GM12878 (cell line): Measurements from ENCODE around the gene VASP. TPM values are rescaled to one million over a fixed set of nuclear protein-coding genes. Genes with fewer than 3 reads are reported as not detected.

ENCODE experiments used
- ATAC-seq: fragments of 200-7000 bp; cut with Tn5 transposase; 3 replicates; pipeline ENCODE4 v1.9.1; 2020; ENCODE audit warnings: mild to moderate bottlenecking, moderate library complexity
- BruUV-seq: library from RNA; stranded (reverse); fragments of 400-500 nt; replicated peaks from 2 replicates; lab custom pipeline; 2021; lab: Mats Ljungman, UMichigan
- CTCF ChIA-PET: fragments of 300-600 bp; sonication (Branson Sonifier 250); formaldehyde crosslinking; extraction: SDS; loops from one replicate; lab custom pipeline; 2021; ENCODE audit warnings: inconsistent platforms; lab: Yijun Ruan, JAX
- POLR2A ChIA-PET: fragments of 350-600 bp; formaldehyde crosslinking; extraction: SDS; loops from one replicate; lab custom pipeline; 2021; ENCODE audit warnings: inconsistent platforms; lab: Charles Lee
- RAD21 ChIA-PET: fragments of 300-600 bp; sonication (Branson Sonifier 250); formaldehyde crosslinking; loops from one replicate; lab custom pipeline; 2023; ENCODE audit warnings: antibody characterized with exemption; ENCODE audit not compliant: unreplicated experiment; lab: Charles Lee
- SMC1A ChIA-PET: fragments of 300-600 bp; sonication (Branson Sonifier 250); formaldehyde crosslinking; loops from one replicate; lab custom pipeline; 2023; ENCODE audit not compliant: unreplicated experiment, uncharacterized antibody; lab: Charles Lee
- DNase-seq: peaks from one replicate; pipeline ENCODE4 v3.0.0-alpha.2; 2011; ENCODE audit warnings: low read depth, low spot score
- FAIRE-seq: peaks from 3 replicates; lab custom pipeline; 2011; peaks lifted over from hg19 to GRCh38; lab: Jason Lieb, UNC
- H2AFZ ChIP-seq: 2 replicates; pipeline ENCODE4 v1.6.0; 2011; ENCODE audit warnings: low read depth, low read length, control low read depth; ENCODE audit not compliant: control insufficient read depth
- H3K27ac ChIP-seq: 2 replicates; pipeline ENCODE4 v1.5.1; 2011; ENCODE audit warnings: control low read depth; ENCODE audit not compliant: control insufficient read depth, insufficient read depth
- H3K27me3 ChIP-seq, 2 experiments: replicated peaks in 1 of 2; 2 replicates each; pipeline versions ENCODE4 v1.6.0 to v1.6.1; 2011; ENCODE audit warnings: low read length in 1 of 2; ENCODE audit not compliant: control insufficient read depth in 2 of 2, insufficient read depth in 2 of 2
- H3K36me3 ChIP-seq, 2 experiments: 2 replicates each; pipeline ENCODE4 v1.5.1; 2011; ENCODE audit warnings: low read length in 1 of 2; ENCODE audit not compliant: control insufficient read depth in 2 of 2, insufficient read depth in 2 of 2
- H3K4me1 ChIP-seq: 2 replicates; pipeline ENCODE4 v1.6.1; 2011; ENCODE audit warnings: mild to moderate bottlenecking, low read length, moderate library complexity, mixed read lengths; ENCODE audit not compliant: control insufficient read depth, insufficient read depth
- H3K4me2 ChIP-seq: 2 replicates; pipeline ENCODE4 v1.6.0; 2011; ENCODE audit warnings: control low read depth; ENCODE audit not compliant: control insufficient read depth, insufficient read depth
- H3K4me3 ChIP-seq: fragments of 200-600 bp; sonication (generic); 2 replicates; pipeline ENCODE4 v1.5.1; 2016
- H3K79me2 ChIP-seq: 2 replicates; pipeline ENCODE4 v1.6.0; 2011; ENCODE audit warnings: low read length; ENCODE audit not compliant: control insufficient read depth, insufficient read depth
- H3K9ac ChIP-seq: 2 replicates; pipeline ENCODE4 v1.8.0; 2011; ENCODE audit warnings: low read length, control low read depth, mixed read lengths; ENCODE audit not compliant: control insufficient read depth, insufficient read depth
- H3K9me3 ChIP-seq: replicated peaks from 3 replicates; pipeline ENCODE4 v1.5.1; 2011; ENCODE audit warnings: mild to moderate bottlenecking, low read length; ENCODE audit not compliant: control insufficient read depth, insufficient read depth
- H4K20me1 ChIP-seq: 2 replicates; pipeline ENCODE4 v1.6.0; 2011; ENCODE audit not compliant: control insufficient read depth, insufficient read depth
- RAD51 ChIP-seq: fragments of 450-650 bp; IDR thresholded peaks from 2 replicates; pipeline ENCODE4 v1.6.1; 2016; ENCODE audit warnings: moderate library complexity, mild to moderate bottlenecking, inconsistent platforms
- RELB ChIP-seq: fragments of 450-650 bp; IDR thresholded peaks from 2 replicates; pipeline ENCODE4 v1.6.1; 2017; ENCODE audit warnings: low read depth, mild to moderate bottlenecking, moderate library complexity
- STAT1 ChIP-seq: fragments of 450-650 bp; conservative IDR thresholded peaks from 2 replicates; pipeline ENCODE4 v1.6.1; 2014; ENCODE audit warnings: antibody characterized with exemption, mild to moderate bottlenecking
- WGBS: methylation state at CpG from one replicate; pipeline ENCODE4 v1.1.6; 2016; ENCODE audit warnings: low lambda C conversion rate; ENCODE audit not compliant: insufficient replicate concordance, insufficient coverage; ENCODE audit errors: missing lambda C conversion rate; 5-methylcytosine and 5-hydroxymethylcytosine counted together
- in situ Hi-C: fragments of 300-500 bp; cut with MboI; formaldehyde crosslinking; loops from 9 replicates; pipeline ENCODE4 v1.14.3; 2018; ENCODE audit warnings: mixed read lengths
- intact Hi-C: fragments of 100-400 bp; cut with micrococcal nuclease; formaldehyde crosslinking; loops from one replicate; pipeline ENCODE4 v1.14.2; 2022; ENCODE audit not compliant: unreplicated experiment
- polyA plus RNA-seq, 11 experiments: library from polyadenylated mRNA; depleted of rRNA in 4 of 11; unstranded in 6 of 11; stranded (reverse) in 5 of 11; fragments of >200 nt; fragmentation: Nextera tagmentation in 4 of 11; fragmentation: Illumina TruSeq in 1 of 11; extraction: Ambion mirVana in 4 of 11; extraction: Trizol in 1 of 11; gene quantifications; 1 replicate in 1 of 11; 2 replicates in 10 of 11; pipeline versions ENCODE4 v1.2.1 to v1.2.3, GENCODE V29; 2011 to 2016; ENCODE audit warnings: inconsistent platforms in 2 of 11, missing spikeins in 2 of 11, low read depth in 1 of 11
- total RNA-seq, 4 experiments: library from RNA; depleted of rRNA in 3 of 4; stranded (reverse); fragments of >200 nt in 3 of 4; fragmentation: Illumina TruSeq in 1 of 4; extraction: Trizol in 1 of 4; gene quantifications; 2 replicates each; pipeline versions ENCODE4 v1.2.1 to v1.2.3, GENCODE V29; 2013 to 2021

VASP gene
- total and polyA plus RNA-seq, 10 of the 15 experiments (the other 5 are each of a cell fraction or from before 2014, with no cell fraction given), result 19.5 to 298 (median 84.8) TPM

GRCh38 chr19:45515081-45515624 is 7.9 kb downstream of the VASP start (continued):
- no peak for TF ChIP-seq STAT1
- TF ChIP-seq, all 136 proteins: peak for 31

DNA sequence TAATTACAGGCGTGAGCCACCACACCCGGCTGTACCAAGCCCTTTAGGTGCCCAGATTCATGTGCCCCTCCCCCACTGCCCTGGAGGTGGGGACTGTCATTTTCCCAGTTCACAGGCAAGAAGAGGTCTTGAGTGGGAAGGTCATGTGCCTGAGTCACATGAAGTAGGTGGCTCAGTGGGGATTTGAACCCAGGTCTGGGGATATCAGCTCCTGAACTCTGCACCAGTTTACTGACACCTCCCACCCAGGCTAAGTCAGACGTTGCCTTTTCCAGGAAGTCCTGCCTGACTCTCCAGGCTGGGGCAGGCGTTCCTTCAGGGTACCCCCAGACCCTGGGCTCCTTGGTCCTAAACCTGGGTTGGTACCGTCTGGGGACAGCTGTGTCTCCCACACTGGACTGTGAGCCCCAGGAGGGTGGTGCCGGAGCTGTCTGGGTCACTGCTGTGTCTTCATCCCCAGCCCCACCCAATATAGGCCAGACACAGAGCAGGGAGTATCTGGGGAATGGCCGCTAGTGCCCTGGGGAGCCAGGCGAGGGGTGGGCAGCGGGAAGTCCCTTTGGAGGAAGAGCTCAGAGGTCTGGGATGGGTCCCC is 8.6 kb downstream of the VASP start:
- H2AFZ ChIP-seq, result no peak overlapping the region
- H3K9ac ChIP-seq, result no peak overlapping the region
- peaks cover 57% of the 10 kb centered on the region for H3K79me2 ChIP-seq
- H3K4me1 ChIP-seq, result peaks cover 39% of the 10 kb centered on the region
- no peak for DNase-seq
- SMC1A ChIA-PET, result interaction anchor here (0.9 to 2.9 kb wide), 4 partner anchors 10 to 126 kb away, joined by 3 to 8 read pairs (median 4); partner anchors contain the start of gene PPM1N
- WGBS, result 25% methylated on average over 9 of the region's 9 CpGs
- in situ Hi-C loops (no loop called here), intact Hi-C loops (no loop called here)
- POLR2A ChIA-PET, result interaction anchor here (0.6 to 2.0 kb wide), 9 partner anchors 10 to 125 kb away, joined by 3 to 6 read pairs (median 3); no protein-coding TSS in a partner anchor
- no peaks in the 10 kb centered on the region for H4K20me1 ChIP-seq
- no peak for FAIRE-seq
- no peak overlapping the region for H3K4me3 ChIP-seq
- H3K9me3 ChIP-seq, result no peaks in the 10 kb centered on the region
- H3K4me2 ChIP-seq, result 0 out of 2 replicates have a peak overlapping the region, but pooled peaks have one; percentile 19
- CTCF ChIA-PET, result interaction anchor here (0.7 to 2.6 kb wide), 12 partner anchors 11 to 128 kb away, joined by 3 to 18 read pairs (median 4); no protein-coding TSS in a partner anchor
- TF ChIP-seq RELB (no peak), RAD51 (0 out of 2 replicates have a peak, but pooled peaks have one; percentile 55)
- H3K36me3 ChIP-seq, result peaks cover 11 to 26% of the 10 kb centered on the region in 2 experiments
- H3K27ac ChIP-seq, result peak overlapping the region; percentile 75
- BruUV-seq, result no TSS peak
- H3K27me3 ChIP-seq, result no peaks in the 10 kb centered on the region
- ATAC-seq, result peak; percentile 7
- RAD21 ChIA-PET, result interaction anchor here (0.6 to 2.5 kb wide), 7 partner anchors 10 to 176 kb away, joined by 3 to 16 read pairs (median 3); partner anchors contain the start of genes EML2, QPCTL and SNRPD2
